LNCAP (cell line): Measurements from ENCODE around the gene TMTC4.

Source experiments
- CTCF ChIP-seq: fragments of 450-650 bp; IDR thresholded peaks from 2 replicates; pipeline ENCODE4 v1.5.1; 2017; ENCODE audit warnings: mild to moderate bottlenecking

TMTC4 gene

GRCh38 chr13:100695509-100695773 is 20.8 kb upstream of the TMTC4 start:
- TF ChIP-seq CTCF = no peak

- peak; percentile 66 for TF ChIP-seq CTCF
Measured at GRCh38 chr13:100694722-100695508, 20.3 kb upstream of the TMTC4 start.

- no peak for TF ChIP-seq CTCF
Measured at GRCh38 chr13:100689191-100689590, 14.6 kb upstream of the TMTC4 start.

- TF ChIP-seq CTCF = no peak
Measured at GRCh38 chr13:100680131-100680530, 5.5 kb upstream of the TMTC4 start.

GRCh38 chr13:100675661-100676129 is 1.1 kb upstream of the TMTC4 start:
- no peak for TF ChIP-seq CTCF

GRCh38 chr13:100674872-100675660 is 471 bp upstream of the TMTC4 start:
- peak; percentile 20; the same call in 1 of the 2 replicates for TF ChIP-seq CTCF

GRCh38 chr13:100673713-100674571 is 653 bp downstream of the TMTC4 start:
- no peak for TF ChIP-seq CTCF
